GM23338 (cell line): Measurements from ENCODE around the gene OTUD7B. TPM values are rescaled to one million over a fixed set of nuclear protein-coding genes. Genes with fewer than 3 reads are reported as not detected.

Source experiments
- ATAC-seq: fragments of 200-7000 bp; cut with Tn5 transposase; 3 replicates; pipeline ENCODE4 v1.9.1; 2020
- DNase-seq: peaks from one replicate; pipeline ENCODE4 v3.0.0-alpha.2; 2015; ENCODE audit warnings: low spot score
- H2AFZ ChIP-seq: fragments of 200-600 bp; sonication (generic); 2 replicates; pipeline ENCODE4 v1.8.0; 2016; ENCODE audit warnings: antibody characterized with exemption, mild to moderate bottlenecking, moderate library complexity
- H3F3A ChIP-seq: fragments of 200-600 bp; sonication (generic); replicated peaks from 2 replicates; pipeline ENCODE4 v1.8.0; 2017; ENCODE audit warnings: antibody characterized with exemption, mixed run types, low read depth
- H3K27ac ChIP-seq: fragments of 200-600 bp; sonication (generic); 2 replicates; pipeline ENCODE4 v1.6.1; 2016; ENCODE audit warnings: low read depth
- H3K27me3 ChIP-seq: fragments of 200-600 bp; sonication (generic); 2 replicates; pipeline ENCODE4 v1.8.0; 2016; ENCODE audit warnings: mild to moderate bottlenecking, mixed run types, moderate library complexity; ENCODE audit not compliant: insufficient read depth
- H3K36me3 ChIP-seq: fragments of 200-600 bp; sonication (generic); 2 replicates; pipeline ENCODE4 v1.8.0; 2016; ENCODE audit warnings: mild to moderate bottlenecking; ENCODE audit not compliant: insufficient read depth
- H3K4me1 ChIP-seq: fragments of 200-600 bp; sonication (generic); 2 replicates; pipeline ENCODE4 v1.8.0; 2016; ENCODE audit warnings: mild to moderate bottlenecking, moderate library complexity; ENCODE audit not compliant: insufficient read depth
- H3K4me2 ChIP-seq: fragments of 200-600 bp; sonication (generic); 2 replicates; pipeline ENCODE4 v1.7.1; 2017; ENCODE audit warnings: mixed run types
- H3K4me3 ChIP-seq: fragments of 200-600 bp; sonication (generic); 2 replicates; pipeline ENCODE4 v1.6.1; 2016; ENCODE audit warnings: mixed run types
- H3K79me2 ChIP-seq: fragments of 200-600 bp; sonication (generic); replicated peaks from 2 replicates; pipeline ENCODE4 v1.8.0; 2017; ENCODE audit warnings: mild to moderate bottlenecking; ENCODE audit not compliant: insufficient read depth
- H3K9me2 ChIP-seq: fragments of 200-600 bp; sonication (generic); 2 replicates; pipeline ENCODE4 v1.8.0; 2017; ENCODE audit not compliant: insufficient read depth
- H4K20me1 ChIP-seq: fragments of 200-600 bp; sonication (generic); replicated peaks from 2 replicates; pipeline ENCODE4 v1.8.0; 2017; ENCODE audit warnings: mild to moderate bottlenecking; ENCODE audit not compliant: insufficient read depth
- H3K27ac Mint-ChIP-seq: 2 replicates; pipeline ENCODE4 v1.8.0; 2020; ENCODE audit warnings: inconsistent platforms, mild to moderate bottlenecking, moderate library complexity, mixed read lengths
- H3K27me3 Mint-ChIP-seq: 3 replicates; pipeline ENCODE4 v1.8.0; 2022; ENCODE audit warnings: low read depth, mild to moderate bottlenecking, moderate library complexity, mixed read lengths, inconsistent platforms; ENCODE audit not compliant: insufficient read depth, poor library complexity
- H3K36me3 Mint-ChIP-seq: 3 replicates; pipeline ENCODE4 v1.8.0; 2021; ENCODE audit warnings: low read depth, mild to moderate bottlenecking, inconsistent platforms, moderate library complexity, mixed read lengths
- H3K4me1 Mint-ChIP-seq: 3 replicates; pipeline ENCODE4 v1.8.0; 2020; ENCODE audit warnings: mild to moderate bottlenecking, inconsistent platforms, mixed read lengths
- H3K4me3 Mint-ChIP-seq: 3 replicates; pipeline ENCODE4 v1.8.0; 2021; ENCODE audit warnings: moderate library complexity, mild to moderate bottlenecking, inconsistent platforms, mixed read lengths
- H3K9me3 Mint-ChIP-seq: 3 replicates; pipeline ENCODE4 v1.8.0; 2020; ENCODE audit warnings: moderate library complexity, mild to moderate bottlenecking, inconsistent platforms, mixed read lengths
- CREB1 ChIP-seq: fragments of 250-450 bp; sonication (Bioruptor Pico); IDR thresholded peaks from 2 replicates; pipeline ENCODE4 v1.5.0; 2020; ENCODE audit warnings: low read depth, mild to moderate bottlenecking, moderate library complexity
- EZH2 ChIP-seq: fragments of 200-600 bp; sonication (generic); IDR thresholded peaks from one replicate; pipeline ENCODE4 v1.8.0; 2017; ENCODE audit warnings: antibody characterized with exemption, mild to moderate bottlenecking, low read depth; ENCODE audit not compliant: unreplicated experiment
- EZH2phosphoT487 ChIP-seq: fragments of 200-600 bp; sonication (generic); IDR thresholded peaks from one replicate; pipeline ENCODE4 v1.8.1; 2018; ENCODE audit warnings: antibody characterized with exemption; ENCODE audit not compliant: unreplicated experiment
- NANOG ChIP-seq: IDR thresholded peaks from 2 replicates; pipeline ENCODE4 v1.6.1; 2016; ENCODE audit warnings: antibody characterized with exemption, borderline replicate concordance
- polyA plus RNA-seq: library from polyadenylated mRNA; unstranded; fragments of >200 nt; fragmentation: Nextera tagmentation; extraction: Ambion mirVana; gene quantifications from 2 replicates; pipeline ENCODE4 v1.2.1, GENCODE V29; 2016
- total RNA-seq: library from RNA; depleted of rRNA; stranded (reverse); fragments of >200 nt; shearing (Covaris generic); gene quantifications from 2 replicates; pipeline ENCODE4 v1.2.3, GENCODE V29; 2014
- TF ChIP-seq, protein P1 (sequence below): IDR thresholded peaks from one replicate; pipeline ENCODE4 v1.6.1; 2018; ENCODE audit warnings: antibody characterized with exemption; ENCODE audit not compliant: unreplicated experiment
- TF ChIP-seq, protein P2 (sequence below): IDR thresholded peaks from 2 replicates; pipeline ENCODE4 v1.6.1; 2016; ENCODE audit warnings: antibody characterized with exemption
- TF ChIP-seq, protein P3 (sequence below): fragments of 250-450 bp; sonication (Bioruptor Pico); IDR thresholded peaks from 2 replicates; pipeline ENCODE4 v1.5.0; 2020; ENCODE audit warnings: mild to moderate bottlenecking, moderate library complexity
- TF ChIP-seq, protein P4 (sequence below), 2 experiments: fragments of 200-600 bp in 1 of 2; sonication (generic) in 1 of 2; conservative IDR thresholded peaks; 2 replicates each; pipeline versions ENCODE4 v1.5.1 to v1.6.1; 2016 to 2017; ENCODE audit warnings: antibody characterized with exemption in 2 of 2, low read depth in 2 of 2, mild to moderate bottlenecking in 2 of 2, moderate library complexity in 1 of 2

OTUD7B gene
- total and polyA plus RNA-seq, 2 experiments from 2014 or later, result 3.7 to 9.9 TPM

DNA sequence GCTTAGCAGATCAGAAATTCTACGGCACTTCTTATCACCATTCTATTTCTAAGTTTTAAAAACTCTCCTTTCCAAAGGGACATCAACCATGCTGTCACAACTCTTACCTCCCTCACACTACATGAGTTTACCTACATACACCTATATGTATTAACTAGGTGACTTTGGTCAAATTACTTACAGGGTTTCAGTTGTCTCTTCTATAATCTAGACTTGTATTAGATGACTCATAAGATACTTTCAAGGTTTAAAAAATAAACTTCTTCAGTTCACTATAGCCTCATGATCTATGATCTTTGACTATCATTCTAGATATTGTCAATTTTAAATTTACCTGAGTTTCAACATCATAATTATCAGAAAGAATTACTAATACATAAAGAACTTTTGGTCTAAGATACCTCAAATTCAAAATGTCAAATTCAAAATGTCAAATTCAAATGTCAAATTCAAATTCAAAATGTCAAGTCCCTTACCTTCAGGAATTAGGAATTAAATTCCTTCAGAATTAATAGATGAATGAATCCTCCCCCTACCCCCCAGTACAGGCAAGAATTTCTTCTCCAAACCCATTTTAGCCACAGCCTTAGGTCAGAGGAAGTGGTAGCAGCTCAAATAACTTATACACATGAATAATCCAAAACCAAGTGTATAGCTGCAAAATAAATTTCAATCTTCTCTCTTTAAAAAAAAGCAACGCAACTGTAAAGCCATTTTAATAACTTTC lies 31.1 kb downstream of the OTUD7B start:
- Mint-ChIP-seq H3K4me3 (no peak overlapping the region), H3K27ac (no peak overlapping the region), H3K4me1 (peaks cover 2% of the 10 kb centered on the region; the same call in 1 of the 3 replicates), H3K27me3 (no peaks in the 10 kb centered on the region), H3K36me3 (peaks cover 19% of the 10 kb centered on the region), H3K9me3 (no peaks in the 10 kb centered on the region)
- TF ChIP-seq, protein P1, sequence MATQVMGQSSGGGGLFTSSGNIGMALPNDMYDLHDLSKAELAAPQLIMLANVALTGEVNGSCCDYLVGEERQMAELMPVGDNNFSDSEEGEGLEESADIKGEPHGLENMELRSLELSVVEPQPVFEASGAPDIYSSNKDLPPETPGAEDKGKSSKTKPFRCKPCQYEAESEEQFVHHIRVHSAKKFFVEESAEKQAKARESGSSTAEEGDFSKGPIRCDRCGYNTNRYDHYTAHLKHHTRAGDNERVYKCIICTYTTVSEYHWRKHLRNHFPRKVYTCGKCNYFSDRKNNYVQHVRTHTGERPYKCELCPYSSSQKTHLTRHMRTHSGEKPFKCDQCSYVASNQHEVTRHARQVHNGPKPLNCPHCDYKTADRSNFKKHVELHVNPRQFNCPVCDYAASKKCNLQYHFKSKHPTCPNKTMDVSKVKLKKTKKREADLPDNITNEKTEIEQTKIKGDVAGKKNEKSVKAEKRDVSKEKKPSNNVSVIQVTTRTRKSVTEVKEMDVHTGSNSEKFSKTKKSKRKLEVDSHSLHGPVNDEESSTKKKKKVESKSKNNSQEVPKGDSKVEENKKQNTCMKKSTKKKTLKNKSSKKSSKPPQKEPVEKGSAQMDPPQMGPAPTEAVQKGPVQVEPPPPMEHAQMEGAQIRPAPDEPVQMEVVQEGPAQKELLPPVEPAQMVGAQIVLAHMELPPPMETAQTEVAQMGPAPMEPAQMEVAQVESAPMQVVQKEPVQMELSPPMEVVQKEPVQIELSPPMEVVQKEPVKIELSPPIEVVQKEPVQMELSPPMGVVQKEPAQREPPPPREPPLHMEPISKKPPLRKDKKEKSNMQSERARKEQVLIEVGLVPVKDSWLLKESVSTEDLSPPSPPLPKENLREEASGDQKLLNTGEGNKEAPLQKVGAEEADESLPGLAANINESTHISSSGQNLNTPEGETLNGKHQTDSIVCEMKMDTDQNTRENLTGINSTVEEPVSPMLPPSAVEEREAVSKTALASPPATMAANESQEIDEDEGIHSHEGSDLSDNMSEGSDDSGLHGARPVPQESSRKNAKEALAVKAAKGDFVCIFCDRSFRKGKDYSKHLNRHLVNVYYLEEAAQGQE, result no peak
- TF ChIP-seq EZH2phosphoT487, result no peak
- TF ChIP-seq NANOG, result no peak
- TF ChIP-seq, protein P2, sequence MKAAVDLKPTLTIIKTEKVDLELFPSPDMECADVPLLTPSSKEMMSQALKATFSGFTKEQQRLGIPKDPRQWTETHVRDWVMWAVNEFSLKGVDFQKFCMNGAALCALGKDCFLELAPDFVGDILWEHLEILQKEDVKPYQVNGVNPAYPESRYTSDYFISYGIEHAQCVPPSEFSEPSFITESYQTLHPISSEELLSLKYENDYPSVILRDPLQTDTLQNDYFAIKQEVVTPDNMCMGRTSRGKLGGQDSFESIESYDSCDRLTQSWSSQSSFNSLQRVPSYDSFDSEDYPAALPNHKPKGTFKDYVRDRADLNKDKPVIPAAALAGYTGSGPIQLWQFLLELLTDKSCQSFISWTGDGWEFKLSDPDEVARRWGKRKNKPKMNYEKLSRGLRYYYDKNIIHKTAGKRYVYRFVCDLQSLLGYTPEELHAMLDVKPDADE, result no peak
- no peak for TF ChIP-seq CREB1
- Histone ChIP-seq H2AFZ (no peak overlapping the region), H3K27ac (no peak overlapping the region), H3K79me2 (peaks cover 64% of the 10 kb centered on the region), H3K27me3 (no peaks in the 10 kb centered on the region), H4K20me1 (peaks cover 16% of the 10 kb centered on the region), H3K9me2 (no peaks in the 10 kb centered on the region), H3K4me3 (no peak overlapping the region), H3K4me2 (no peak overlapping the region), H3F3A (no peaks in the 10 kb centered on the region), H3K36me3 (peaks cover 10% of the 10 kb centered on the region), H3K4me1 (no peaks in the 10 kb centered on the region)
- no peak for DNase-seq
- ATAC-seq, result no peak

DNA sequence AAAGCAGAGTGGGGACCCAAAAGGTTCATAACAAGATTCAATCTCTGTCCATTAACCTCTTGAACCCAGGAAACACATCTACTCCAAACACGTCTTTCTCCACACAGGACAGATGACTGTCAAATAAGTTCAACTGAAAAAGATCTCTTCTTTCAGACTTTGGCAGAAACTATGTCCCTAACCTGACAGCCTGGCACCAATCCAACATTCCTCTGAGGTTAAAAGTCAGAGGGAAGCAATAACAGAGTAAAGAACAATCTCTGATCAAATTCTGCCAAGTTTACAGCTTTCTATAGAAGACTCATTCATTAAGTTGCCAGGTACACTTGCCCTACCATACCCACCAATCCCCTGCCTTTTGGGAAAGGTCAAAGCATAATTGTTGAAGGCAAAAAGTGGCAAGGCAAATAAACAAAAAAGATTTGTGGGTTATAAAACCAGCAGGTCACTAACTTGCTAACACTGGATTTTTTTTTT lies 31.9 kb downstream of the OTUD7B start:
- Mint-ChIP-seq H3K27me3 (no peaks in the 10 kb centered on the region), H3K9me3 (no peaks in the 10 kb centered on the region), H3K4me3 (no peak overlapping the region), H3K4me1 (peaks cover 2% of the 10 kb centered on the region; the same call in 1 of the 3 replicates), H3K36me3 (peaks cover 22% of the 10 kb centered on the region), H3K27ac (peak overlapping the region; percentile 80)
- Histone ChIP-seq H4K20me1 (peaks cover 16% of the 10 kb centered on the region), H3K4me2 (no peak overlapping the region), H2AFZ (no peak overlapping the region), H3K79me2 (peaks cover 56% of the 10 kb centered on the region), H3K4me3 (no peak overlapping the region), H3K36me3 (peaks cover 10% of the 10 kb centered on the region), H3K9me2 (no peaks in the 10 kb centered on the region), H3F3A (no peaks in the 10 kb centered on the region), H3K4me1 (no peaks in the 10 kb centered on the region), H3K27ac (no peak overlapping the region), H3K27me3 (no peaks in the 10 kb centered on the region)
- no peak for ATAC-seq
- no peak for DNase-seq
- TF ChIP-seq EZH2phosphoT487 (no peak), EZH2 (no peak)
- TF ChIP-seq, protein P3, sequence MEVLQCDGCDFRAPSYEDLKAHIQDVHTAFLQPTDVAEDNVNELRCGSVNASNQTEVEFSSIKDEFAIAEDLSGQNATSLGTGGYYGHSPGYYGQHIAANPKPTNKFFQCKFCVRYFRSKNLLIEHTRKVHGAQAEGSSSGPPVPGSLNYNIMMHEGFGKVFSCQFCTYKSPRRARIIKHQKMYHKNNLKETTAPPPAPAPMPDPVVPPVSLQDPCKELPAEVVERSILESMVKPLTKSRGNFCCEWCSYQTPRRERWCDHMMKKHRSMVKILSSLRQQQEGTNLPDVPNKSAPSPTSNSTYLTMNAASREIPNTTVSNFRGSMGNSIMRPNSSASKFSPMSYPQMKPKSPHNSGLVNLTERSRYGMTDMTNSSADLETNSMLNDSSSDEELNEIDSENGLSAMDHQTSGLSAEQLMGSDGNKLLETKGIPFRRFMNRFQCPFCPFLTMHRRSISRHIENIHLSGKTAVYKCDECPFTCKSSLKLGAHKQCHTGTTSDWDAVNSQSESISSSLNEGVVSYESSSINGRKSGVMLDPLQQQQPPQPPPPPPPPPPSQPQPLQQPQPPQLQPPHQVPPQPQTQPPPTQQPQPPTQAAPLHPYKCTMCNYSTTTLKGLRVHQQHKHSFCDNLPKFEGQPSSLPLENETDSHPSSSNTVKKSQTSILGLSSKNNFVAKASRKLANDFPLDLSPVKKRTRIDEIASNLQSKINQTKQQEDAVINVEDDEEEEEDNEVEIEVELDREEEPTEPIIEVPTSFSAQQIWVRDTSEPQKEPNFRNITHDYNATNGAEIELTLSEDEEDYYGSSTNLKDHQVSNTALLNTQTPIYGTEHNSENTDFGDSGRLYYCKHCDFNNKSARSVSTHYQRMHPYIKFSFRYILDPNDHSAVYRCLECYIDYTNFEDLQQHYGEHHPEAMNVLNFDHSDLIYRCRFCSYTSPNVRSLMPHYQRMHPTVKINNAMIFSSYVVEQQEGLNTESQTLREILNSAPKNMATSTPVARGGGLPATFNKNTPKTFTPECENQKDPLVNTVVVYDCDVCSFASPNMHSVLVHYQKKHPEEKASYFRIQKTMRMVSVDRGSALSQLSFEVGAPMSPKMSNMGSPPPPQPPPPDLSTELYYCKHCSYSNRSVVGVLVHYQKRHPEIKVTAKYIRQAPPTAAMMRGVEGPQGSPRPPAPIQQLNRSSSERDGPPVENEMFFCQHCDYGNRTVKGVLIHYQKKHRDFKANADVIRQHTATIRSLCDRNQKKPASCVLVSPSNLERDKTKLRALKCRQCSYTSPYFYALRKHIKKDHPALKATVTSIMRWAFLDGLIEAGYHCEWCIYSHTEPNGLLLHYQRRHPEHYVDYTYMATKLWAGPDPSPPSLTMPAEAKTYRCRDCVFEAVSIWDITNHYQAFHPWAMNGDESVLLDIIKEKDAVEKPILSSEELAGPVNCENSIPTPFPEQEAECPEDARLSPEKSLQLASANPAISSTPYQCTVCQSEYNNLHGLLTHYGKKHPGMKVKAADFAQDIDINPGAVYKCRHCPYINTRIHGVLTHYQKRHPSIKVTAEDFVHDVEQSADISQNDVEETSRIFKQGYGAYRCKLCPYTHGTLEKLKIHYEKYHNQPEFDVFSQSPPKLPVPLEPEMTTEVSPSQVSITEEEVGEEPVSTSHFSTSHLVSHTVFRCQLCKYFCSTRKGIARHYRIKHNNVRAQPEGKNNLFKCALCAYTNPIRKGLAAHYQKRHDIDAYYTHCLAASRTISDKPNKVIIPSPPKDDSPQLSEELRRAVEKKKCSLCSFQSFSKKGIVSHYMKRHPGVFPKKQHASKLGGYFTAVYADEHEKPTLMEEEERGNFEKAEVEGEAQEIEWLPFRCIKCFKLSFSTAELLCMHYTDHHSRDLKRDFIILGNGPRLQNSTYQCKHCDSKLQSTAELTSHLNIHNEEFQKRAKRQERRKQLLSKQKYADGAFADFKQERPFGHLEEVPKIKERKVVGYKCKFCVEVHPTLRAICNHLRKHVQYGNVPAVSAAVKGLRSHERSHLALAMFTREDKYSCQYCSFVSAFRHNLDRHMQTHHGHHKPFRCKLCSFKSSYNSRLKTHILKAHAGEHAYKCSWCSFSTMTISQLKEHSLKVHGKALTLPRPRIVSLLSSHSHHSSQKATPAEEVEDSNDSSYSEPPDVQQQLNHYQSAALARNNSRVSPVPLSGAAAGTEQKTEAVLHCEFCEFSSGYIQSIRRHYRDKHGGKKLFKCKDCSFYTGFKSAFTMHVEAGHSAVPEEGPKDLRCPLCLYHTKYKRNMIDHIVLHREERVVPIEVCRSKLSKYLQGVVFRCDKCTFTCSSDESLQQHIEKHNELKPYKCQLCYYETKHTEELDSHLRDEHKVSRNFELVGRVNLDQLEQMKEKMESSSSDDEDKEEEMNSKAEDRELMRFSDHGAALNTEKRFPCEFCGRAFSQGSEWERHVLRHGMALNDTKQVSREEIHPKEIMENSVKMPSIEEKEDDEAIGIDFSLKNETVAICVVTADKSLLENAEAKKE, result no peak
- TF ChIP-seq, protein P4, sequence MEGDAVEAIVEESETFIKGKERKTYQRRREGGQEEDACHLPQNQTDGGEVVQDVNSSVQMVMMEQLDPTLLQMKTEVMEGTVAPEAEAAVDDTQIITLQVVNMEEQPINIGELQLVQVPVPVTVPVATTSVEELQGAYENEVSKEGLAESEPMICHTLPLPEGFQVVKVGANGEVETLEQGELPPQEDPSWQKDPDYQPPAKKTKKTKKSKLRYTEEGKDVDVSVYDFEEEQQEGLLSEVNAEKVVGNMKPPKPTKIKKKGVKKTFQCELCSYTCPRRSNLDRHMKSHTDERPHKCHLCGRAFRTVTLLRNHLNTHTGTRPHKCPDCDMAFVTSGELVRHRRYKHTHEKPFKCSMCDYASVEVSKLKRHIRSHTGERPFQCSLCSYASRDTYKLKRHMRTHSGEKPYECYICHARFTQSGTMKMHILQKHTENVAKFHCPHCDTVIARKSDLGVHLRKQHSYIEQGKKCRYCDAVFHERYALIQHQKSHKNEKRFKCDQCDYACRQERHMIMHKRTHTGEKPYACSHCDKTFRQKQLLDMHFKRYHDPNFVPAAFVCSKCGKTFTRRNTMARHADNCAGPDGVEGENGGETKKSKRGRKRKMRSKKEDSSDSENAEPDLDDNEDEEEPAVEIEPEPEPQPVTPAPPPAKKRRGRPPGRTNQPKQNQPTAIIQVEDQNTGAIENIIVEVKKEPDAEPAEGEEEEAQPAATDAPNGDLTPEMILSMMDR (conservative IDR thresholded peaks at IDR 0.05; ENCODE audit: low read depth in 2 of 2), result no peak
